MCF 10A (cell line): ENCODE results near the gene SLC9A1. TPM values are rescaled to one million over a fixed set of nuclear protein-coding genes. Genes with fewer than 3 reads are reported as not detected.

Experiments used
- BruUV-seq: library from RNA; stranded (reverse); fragments of 400-500 nt; replicated peaks from 2 replicates; lab custom pipeline; 2021; lab: Mats Ljungman, UMichigan
- CTCF ChIA-PET: fragments of 300-600 bp; sonication (Branson Sonifier 250); formaldehyde crosslinking; extraction: SDS; loops from one replicate; lab custom pipeline; 2021; ENCODE audit warnings: antibody characterized with exemption, inconsistent platforms; lab: Yijun Ruan, JAX
- POLR2A ChIA-PET: fragments of 300-600, 350-650 bp; sonication (Branson Sonifier 250); formaldehyde crosslinking; extraction: SDS; loops from one replicate; lab custom pipeline; 2020; ENCODE audit warnings: antibody characterized with exemption, inconsistent platforms; lab: Yijun Ruan, JAX
- DNase-seq: peaks from one replicate; pipeline ENCODE4 v3.0.0-alpha.2; 2018; ENCODE audit not compliant: unreplicated experiment
- H3K27ac Mint-ChIP-seq: one replicate; pipeline ENCODE4 v1.8.0; 2022; ENCODE audit warnings: mild to moderate bottlenecking, low read depth, mixed read lengths; ENCODE audit not compliant: unreplicated experiment
- H3K27me3 Mint-ChIP-seq: one replicate; pipeline ENCODE4 v1.8.0; 2022; ENCODE audit warnings: mixed read lengths; ENCODE audit not compliant: insufficient read depth, unreplicated experiment
- H3K36me3 Mint-ChIP-seq: one replicate; pipeline ENCODE4 v1.8.0; 2022; ENCODE audit warnings: mild to moderate bottlenecking, moderate library complexity, mixed read lengths; ENCODE audit not compliant: insufficient read depth, unreplicated experiment
- H3K4me1 Mint-ChIP-seq: one replicate; pipeline ENCODE4 v1.8.0; 2022; ENCODE audit warnings: mixed read lengths; ENCODE audit not compliant: insufficient read depth, unreplicated experiment
- H3K4me3 Mint-ChIP-seq: one replicate; pipeline ENCODE4 v1.8.0; 2022; ENCODE audit warnings: mild to moderate bottlenecking, moderate library complexity, mixed read lengths; ENCODE audit not compliant: unreplicated experiment
- H3K9me3 Mint-ChIP-seq: one replicate; pipeline ENCODE4 v1.8.0; 2022; ENCODE audit warnings: mixed read lengths; ENCODE audit not compliant: unreplicated experiment
- intact Hi-C: fragments of 100-400 bp; cut with micrococcal nuclease; formaldehyde crosslinking; loops from 2 replicates; pipeline ENCODE4 v1.14.1; 2022
- total RNA-seq: library from RNA; stranded (reverse); gene quantifications from 2 replicates; pipeline ENCODE4 v1.2.3, GENCODE V29; 2022
- TF ChIP-seq, protein P1 (sequence below): fragments of 200-600 bp; IDR thresholded peaks from one replicate; pipeline ENCODE4 v1.8.0; 2022; ENCODE audit warnings: antibody characterized with exemption, mild to moderate bottlenecking; ENCODE audit not compliant: unreplicated experiment

The SLC9A1 gene
- total RNA-seq, 1 experiment from 2014 or later: 88.8 TPM

DNA sequence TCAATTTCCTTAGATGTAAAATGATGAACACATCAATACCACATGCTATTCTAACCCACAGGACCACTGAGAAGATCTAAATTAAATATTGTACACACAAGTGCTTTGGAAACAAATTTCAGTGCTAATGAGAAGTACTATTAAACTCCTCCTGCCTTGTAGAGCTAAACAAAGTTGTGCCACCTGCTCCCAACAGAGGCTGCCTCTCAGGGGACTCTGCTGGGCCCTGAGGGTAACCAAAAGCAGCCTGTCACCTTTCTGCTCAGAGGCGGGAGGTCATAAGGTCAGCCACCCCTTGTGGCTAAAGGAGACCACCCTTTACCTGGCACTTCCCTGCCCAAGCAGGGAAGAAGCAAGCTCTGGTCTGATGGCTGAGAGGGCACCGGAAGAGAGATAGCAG is 6.3 kb downstream of the SLC9A1 start:
- ChIA-PET CTCF (interaction anchor here (0.7 to 1.0 kb wide), 3 partner anchors 33 to 162 kb away, joined by 3 read pairs; no protein-coding TSS in a partner anchor), POLR2A (no interaction called here)
- peaks cover 61% of the 10 kb centered on the region for H3K4me1 Mint-ChIP-seq
- TF ChIP-seq, protein P1, sequence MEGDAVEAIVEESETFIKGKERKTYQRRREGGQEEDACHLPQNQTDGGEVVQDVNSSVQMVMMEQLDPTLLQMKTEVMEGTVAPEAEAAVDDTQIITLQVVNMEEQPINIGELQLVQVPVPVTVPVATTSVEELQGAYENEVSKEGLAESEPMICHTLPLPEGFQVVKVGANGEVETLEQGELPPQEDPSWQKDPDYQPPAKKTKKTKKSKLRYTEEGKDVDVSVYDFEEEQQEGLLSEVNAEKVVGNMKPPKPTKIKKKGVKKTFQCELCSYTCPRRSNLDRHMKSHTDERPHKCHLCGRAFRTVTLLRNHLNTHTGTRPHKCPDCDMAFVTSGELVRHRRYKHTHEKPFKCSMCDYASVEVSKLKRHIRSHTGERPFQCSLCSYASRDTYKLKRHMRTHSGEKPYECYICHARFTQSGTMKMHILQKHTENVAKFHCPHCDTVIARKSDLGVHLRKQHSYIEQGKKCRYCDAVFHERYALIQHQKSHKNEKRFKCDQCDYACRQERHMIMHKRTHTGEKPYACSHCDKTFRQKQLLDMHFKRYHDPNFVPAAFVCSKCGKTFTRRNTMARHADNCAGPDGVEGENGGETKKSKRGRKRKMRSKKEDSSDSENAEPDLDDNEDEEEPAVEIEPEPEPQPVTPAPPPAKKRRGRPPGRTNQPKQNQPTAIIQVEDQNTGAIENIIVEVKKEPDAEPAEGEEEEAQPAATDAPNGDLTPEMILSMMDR: no peak
- H3K27me3 Mint-ChIP-seq: no peaks in the 10 kb centered on the region
- no TSS peak for BruUV-seq
- H3K36me3 Mint-ChIP-seq: no peaks in the 10 kb centered on the region
- intact Hi-C loops: no loop called here
- DNase-seq: no peak
- H3K4me3 Mint-ChIP-seq: no peak overlapping the region
- H3K9me3 Mint-ChIP-seq: no peaks in the 10 kb centered on the region
- no peak overlapping the region for H3K27ac Mint-ChIP-seq

- intact Hi-C loops: no loop called here
- no peak overlapping the region for H3K27ac Mint-ChIP-seq
- no peak for DNase-seq
- H3K4me1 Mint-ChIP-seq: peaks cover 61% of the 10 kb centered on the region
- TF ChIP-seq, protein P1: no peak
- no TSS peak for BruUV-seq
- no peaks in the 10 kb centered on the region for H3K9me3 Mint-ChIP-seq
- POLR2A ChIA-PET: interaction anchor here (1.1 kb wide), 1 partner anchor 86 kb away, joined by 3 read pairs; the partner anchor contains the start of gene WDTC1
- no peak overlapping the region for H3K4me3 Mint-ChIP-seq
- H3K36me3 Mint-ChIP-seq: no peaks in the 10 kb centered on the region
- H3K27me3 Mint-ChIP-seq: no peaks in the 10 kb centered on the region
- CTCF ChIA-PET: interaction anchor here (1.0 kb wide), 1 partner anchor 36 kb away, joined by 3 read pairs; no protein-coding TSS in a partner anchor
These were observed 6.9 kb downstream of the SLC9A1 start for GRCh38 chr1:27147842-27148518.

GRCh38 chr1:27145934-27146354 is 9.0 kb downstream of the SLC9A1 start:
- Mint-ChIP-seq H3K36me3 (no peaks in the 10 kb centered on the region), H3K27ac (peak overlapping the region; percentile 90), H3K4me1 (peaks cover 56% of the 10 kb centered on the region), H3K4me3 (no peak overlapping the region), H3K9me3 (no peaks in the 10 kb centered on the region), H3K27me3 (no peaks in the 10 kb centered on the region)
- POLR2A ChIA-PET: interaction anchor here (0.5 to 8.8 kb wide), 8 partner anchors 9 to 240 kb away, joined by 3 to 111 read pairs (median 4); partner anchors contain the start of genes KDF1, SLC9A1 and WDTC1
- intact Hi-C loops: no loop called here
- TF ChIP-seq, protein P1: no peak
- CTCF ChIA-PET: interaction anchor here (0.6 to 2.1 kb wide), 6 partner anchors 8 to 280 kb away, joined by 3 to 12 read pairs (median 4); partner anchors contain the start of gene SLC9A1
- no TSS peak for BruUV-seq
- peak; percentile 72 for DNase-seq

DNA sequence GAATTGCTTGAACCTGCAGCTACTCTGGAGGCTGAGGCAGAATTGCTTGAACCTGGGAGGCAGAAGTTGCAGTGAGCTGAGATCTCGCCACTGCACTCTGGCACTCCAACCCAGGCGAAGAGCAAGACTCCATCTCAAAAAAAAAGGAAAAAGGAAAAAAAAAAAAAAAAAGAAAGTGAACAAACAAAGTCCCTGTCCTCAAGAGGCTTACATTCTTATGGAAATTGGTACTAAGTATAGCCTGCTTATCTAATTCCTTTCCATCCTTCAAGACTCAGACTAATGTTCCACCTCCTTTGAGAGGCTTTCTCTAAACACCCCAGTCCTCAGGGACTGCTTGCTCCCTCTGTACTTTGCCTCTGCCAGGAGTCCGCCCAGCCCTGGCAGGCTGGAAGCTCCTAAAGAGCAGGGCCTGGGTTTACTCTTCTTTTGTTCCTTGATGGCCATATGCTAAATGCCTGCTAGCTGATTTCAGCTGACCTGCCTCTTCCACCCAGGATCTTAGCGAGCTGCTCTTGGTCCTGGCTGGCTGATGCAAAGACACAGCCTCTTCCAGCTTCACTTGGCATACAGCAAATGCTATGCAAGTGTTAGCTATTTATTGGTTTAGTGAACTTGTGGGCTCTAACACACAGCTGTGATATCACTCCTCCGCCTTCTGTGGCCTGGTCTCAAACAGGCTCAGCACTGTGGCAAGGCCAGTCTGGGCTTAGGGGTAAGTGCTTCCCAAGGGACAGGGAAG is 9.8 kb downstream of the SLC9A1 start:
- ChIA-PET CTCF (interaction anchor here (0.6 to 2.1 kb wide), 6 partner anchors 9 to 279 kb away, joined by 3 to 12 read pairs (median 4); partner anchors contain the start of gene SLC9A1), POLR2A (interaction anchor here (0.7 to 8.8 kb wide), 8 partner anchors 10 to 454 kb away, joined by 3 to 111 read pairs (median 4); partner anchors contain the start of genes KDF1, SLC9A1 and WDTC1)
- H3K4me1 Mint-ChIP-seq: peaks cover 52% of the 10 kb centered on the region
- no peaks in the 10 kb centered on the region for H3K36me3 Mint-ChIP-seq
- no peaks in the 10 kb centered on the region for H3K9me3 Mint-ChIP-seq
- peak overlapping the region; percentile 90 for H3K27ac Mint-ChIP-seq
- DNase-seq: no peak
- no peaks in the 10 kb centered on the region for H3K27me3 Mint-ChIP-seq
- no TSS peak for BruUV-seq
- H3K4me3 Mint-ChIP-seq: no peak overlapping the region
- TF ChIP-seq, protein P1: no peak
- intact Hi-C loops: no loop called here
